HepG2 (cell line): ENCODE measurements around the gene HTR7. TPM values are rescaled to one million over a fixed set of nuclear protein-coding genes. Genes with fewer than 3 reads are reported as not detected.

ENCODE experiments used
- ATAC-seq: fragments of 200-7000 bp; cut with Tn5 transposase; 3 replicates; pipeline ENCODE4 v1.9.1; 2020; ENCODE audit warnings: mild to moderate bottlenecking, moderate library complexity
- BruUV-seq: library from RNA; stranded (reverse); fragments of 400-500 nt; replicated peaks from 2 replicates; lab custom pipeline; 2021; lab: Mats Ljungman, UMichigan
- CTCF ChIA-PET: fragments of 300-600 bp; formaldehyde crosslinking; extraction: SDS; loops from one replicate; lab custom pipeline; 2021; ENCODE audit warnings: low total read pairs, inconsistent platforms, low intra/inter-chr PET ratio; lab: Yijun Ruan, JAX
- POLR2A ChIA-PET: fragments of 350-600 bp; sonication (Branson Sonifier 250); formaldehyde crosslinking; loops from one replicate; lab custom pipeline; 2020; ENCODE audit warnings: antibody characterized with exemption, inconsistent platforms; lab: Yijun Ruan, JAX
- DNase-seq: peaks from one replicate; pipeline ENCODE4 v3.0.0-alpha.2; 2015; ENCODE audit warnings: low spot score
- FAIRE-seq: peaks from 3 replicates; lab custom pipeline; 2011; peaks lifted over from hg19 to GRCh38; lab: Jason Lieb, UNC
- H2AFZ ChIP-seq: one replicate; pipeline ENCODE4 v1.6.1; 2011; ENCODE audit warnings: low read length, inconsistent platforms
- H3K27ac ChIP-seq: fragments of 300-600 bp; 3 replicates; pipeline ENCODE4 v1.8.0; 2011; ENCODE audit warnings: mixed run types, mild to moderate bottlenecking, mixed read lengths, low read length, inconsistent platforms; ENCODE audit not compliant: insufficient read depth; ENCODE audit errors: extremely low read length
- H3K27me3 ChIP-seq, 2 experiments: fragments of 200-600 bp in 1 of 2; 2 replicates in 1 of 2; 3 replicates in 1 of 2; pipeline versions ENCODE4 v1.6.0 to v1.8.0; 2011; ENCODE audit warnings: low read length in 2 of 2, mild to moderate bottlenecking in 2 of 2, moderate library complexity in 2 of 2, inconsistent platforms in 1 of 2; ENCODE audit not compliant: insufficient read depth in 2 of 2, control insufficient read depth in 1 of 2
- H3K36me3 ChIP-seq, 2 experiments: fragments of 200-600 bp in 1 of 2; replicated peaks in 1 of 2; 2 replicates in 1 of 2; 3 replicates in 1 of 2; pipeline versions ENCODE4 v1.5.1 to v1.8.0; 2011; ENCODE audit warnings: low read length in 2 of 2, inconsistent platforms in 1 of 2; ENCODE audit not compliant: insufficient read depth in 2 of 2, control insufficient read depth in 1 of 2
- H3K4me1 ChIP-seq: 2 replicates; pipeline ENCODE4 v1.5.1; 2012; ENCODE audit warnings: low read length, inconsistent platforms; ENCODE audit not compliant: insufficient read depth
- H3K4me2 ChIP-seq: 2 replicates; pipeline ENCODE4 v1.6.0; 2011; ENCODE audit warnings: low read depth, low read length, inconsistent platforms
- H3K4me3 ChIP-seq, 3 experiments: fragments of 200-600 bp in 1 of 3; sonication (generic), shearing (Covaris generic) in 1 of 3; replicated peaks in 1 of 3; 2 replicates each; pipeline ENCODE4 v1.5.1; 2011 to 2016; ENCODE audit warnings: low read length in 3 of 3, inconsistent platforms in 2 of 3, low read depth in 2 of 3, mild to moderate bottlenecking in 2 of 3, control low read depth in 1 of 3, mixed read lengths in 1 of 3; ENCODE audit not compliant: insufficient read depth in 1 of 3
- H3K79me2 ChIP-seq: one replicate; pipeline ENCODE4 v1.6.1; 2011; ENCODE audit warnings: low read length, inconsistent platforms; ENCODE audit not compliant: insufficient read depth
- H3K9ac ChIP-seq: 2 replicates; pipeline ENCODE4 v1.6.0; 2011; ENCODE audit warnings: mild to moderate bottlenecking, low read depth, low read length, inconsistent platforms; ENCODE audit not compliant: insufficient read depth
- H3K9me3 ChIP-seq: 2 replicates; pipeline ENCODE4 v1.5.1; 2012; ENCODE audit warnings: mild to moderate bottlenecking, low read length
- H4K20me1 ChIP-seq: 2 replicates; pipeline ENCODE4 v1.6.0; 2011; ENCODE audit warnings: inconsistent platforms, mild to moderate bottlenecking, low read length, moderate library complexity; ENCODE audit not compliant: insufficient read depth
- ATF7 ChIP-seq, 2 experiments: fragments of 450-650 bp in 1 of 2; sonication (generic) in 1 of 2; formaldehyde crosslinking in 1 of 2; IDR thresholded peaks; 2 replicates each; pipeline versions ENCODE4 v1.4.0 to v1.6.1; 2016 to 2020; ENCODE audit warnings: antibody characterized with exemption in 1 of 2, mild to moderate bottlenecking in 1 of 2, missing genetic modification reagents in 1 of 2
- CEBPB ChIP-seq: IDR thresholded peaks from 2 replicates; pipeline ENCODE4 v1.6.1; 2011; ENCODE audit warnings: low read depth, low read length, improper control_type of control experiment, borderline replicate concordance
- SIX4 ChIP-seq: sonication (generic); formaldehyde crosslinking; IDR thresholded peaks from 2 replicates; pipeline ENCODE4 v1.4.0; 2020; ENCODE audit warnings: missing genetic modification reagents
- ZBTB3 ChIP-seq: sonication (generic); formaldehyde crosslinking; IDR thresholded peaks from 2 replicates; pipeline ENCODE4 v1.4.0; 2020; ENCODE audit warnings: low read depth, mild to moderate bottlenecking, moderate library complexity, missing genetic modification reagents, borderline replicate concordance
- WGBS: methylation state at CpG from one replicate; pipeline ENCODE4 v1.1.6; 2017; ENCODE audit warnings: low lambda C conversion rate; 5-methylcytosine and 5-hydroxymethylcytosine counted together
- in situ Hi-C: cut with HindIII; loops from 2 replicates; pipeline ENCODE4 v1.10.0; 2017; ENCODE audit warnings: low pct_unique_long_range_greater_than_20kb; ENCODE audit not compliant: extremely low pct_ligation_motif_present
- intact Hi-C: fragments of 100-400 bp; cut with micrococcal nuclease; formaldehyde crosslinking; loops from one replicate; pipeline ENCODE4 v1.10.0; 2022; ENCODE audit not compliant: unreplicated experiment
- polyA plus RNA-seq, 8 experiments: library from polyadenylated mRNA; depleted of rRNA in 3 of 8; stranded (reverse) in 7 of 8; unstranded in 1 of 8; fragments of >200 nt; fragmentation: Illumina TruSeq in 4 of 8; extraction: Trizol in 4 of 8; gene quantifications; 2 replicates each; pipeline versions ENCODE4 v1.2.1 to v1.2.3, GENCODE V29; 2011 to 2016; ENCODE audit warnings: low read depth in 4 of 8, missing spikeins in 1 of 8, mixed read lengths in 1 of 8; ENCODE audit not compliant: insufficient read depth in 1 of 8
- total RNA-seq, 5 experiments: library from RNA; depleted of rRNA; stranded (reverse); fragments of >200 nt; fragmentation: Illumina TruSeq; extraction: Trizol; gene quantifications; 2 replicates each; pipeline ENCODE4 v1.2.3, GENCODE V29; 2016; ENCODE audit warnings: low read depth in 1 of 5
- TF ChIP-seq, protein P1 (sequence below), 2 experiments: fragments of 450-650 bp in 1 of 2; sonication (generic) in 1 of 2; formaldehyde crosslinking; IDR thresholded peaks; 2 replicates each; pipeline versions ENCODE4 v1.5.0 to v1.8.0; 2020 to 2022; ENCODE audit warnings: mild to moderate bottlenecking in 1 of 2, missing genetic modification reagents in 1 of 2
- TF ChIP-seq, protein P2 (sequence below): sonication (generic); formaldehyde crosslinking; IDR thresholded peaks from 2 replicates; pipeline ENCODE4 v1.5.0; 2020; ENCODE audit warnings: mild to moderate bottlenecking, missing genetic modification reagents, moderate library complexity

Gene HTR7
- total and polyA plus RNA-seq, 2 of the 13 experiments (the other 11 are each of a cell fraction or from before 2014, with no cell fraction given) = 0.04 TPM; not detected in 1

DNA sequence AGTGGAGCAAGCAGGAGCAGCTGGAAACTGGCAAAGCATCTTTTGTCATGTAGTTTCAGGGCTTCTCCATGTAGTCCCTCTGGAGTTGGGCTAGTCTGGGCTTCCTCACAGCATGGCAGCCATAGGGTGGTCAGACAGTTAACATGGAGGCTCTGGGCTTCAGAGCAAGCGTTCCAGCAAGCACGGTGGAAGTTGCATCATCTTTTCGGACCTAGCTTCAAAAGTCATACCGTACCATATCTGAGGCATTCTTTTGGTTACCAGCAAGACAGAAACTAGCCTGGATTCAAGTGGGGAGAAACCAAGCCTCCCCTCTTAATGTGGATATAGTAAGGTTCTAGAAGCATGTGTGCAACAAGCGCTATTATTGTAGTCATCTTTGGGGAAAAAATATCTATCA, 135.0 kb downstream of the HTR7 start:
- Histone ChIP-seq H2AFZ (no peak overlapping the region), H4K20me1 (no peaks in the 10 kb centered on the region), H3K27me3 (no peaks in the 10 kb centered on the region), H3K36me3 (no peaks in the 10 kb centered on the region), H3K9ac (no peak overlapping the region), H3K27ac (no peak overlapping the region), H3K4me1 (no peaks in the 10 kb centered on the region), H3K79me2 (no peaks in the 10 kb centered on the region), H3K4me2 (no peak overlapping the region), H3K9me3 (no peaks in the 10 kb centered on the region), H3K4me3 (no peak overlapping the region)
- BruUV-seq = no TSS peak
- ATAC-seq (no peak), DNase-seq (no peak), FAIRE-seq (no peak)
- in situ Hi-C loops = no loop called here
- intact Hi-C loops = no loop called here
- POLR2A ChIA-PET = no interaction called here
- CTCF ChIA-PET = no interaction called here
- TF ChIP-seq SIX4 (CRISPR knock-in tag) (no peak), ATF7 (IDR thresholded peaks at IDR 0.05) (peak; percentile 26; the same call in 1 of the 2 replicates), ATF7 (CRISPR knock-in tag; IDR thresholded peaks at IDR 0.05) (no peak), CEBPB (peak; percentile 11; the same call in 1 of the 2 replicates)
- TF ChIP-seq, protein P1, sequence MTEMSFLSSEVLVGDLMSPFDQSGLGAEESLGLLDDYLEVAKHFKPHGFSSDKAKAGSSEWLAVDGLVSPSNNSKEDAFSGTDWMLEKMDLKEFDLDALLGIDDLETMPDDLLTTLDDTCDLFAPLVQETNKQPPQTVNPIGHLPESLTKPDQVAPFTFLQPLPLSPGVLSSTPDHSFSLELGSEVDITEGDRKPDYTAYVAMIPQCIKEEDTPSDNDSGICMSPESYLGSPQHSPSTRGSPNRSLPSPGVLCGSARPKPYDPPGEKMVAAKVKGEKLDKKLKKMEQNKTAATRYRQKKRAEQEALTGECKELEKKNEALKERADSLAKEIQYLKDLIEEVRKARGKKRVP (CRISPR knock-in tag; IDR thresholded peaks at IDR 0.05) = peak in 1 of 2 experiments; percentile 85; a peak in 2 of 4 replicates
- WGBS = 2% methylated on average over 5 of the region's 5 CpGs

GRCh38 chr10:90718182-90718581, 139.7 kb downstream of the HTR7 start:
- Histone ChIP-seq H3K27ac (no peak overlapping the region), H3K9ac (no peak overlapping the region), H3K4me1 (no peaks in the 10 kb centered on the region), H2AFZ (no peak overlapping the region), H4K20me1 (no peaks in the 10 kb centered on the region), H3K9me3 (no peaks in the 10 kb centered on the region), H3K27me3 (no peaks in the 10 kb centered on the region), H3K36me3 (no peaks in the 10 kb centered on the region), H3K4me3 (no peak overlapping the region), H3K4me2 (no peak overlapping the region), H3K79me2 (no peaks in the 10 kb centered on the region)
- TF ChIP-seq, protein P2, sequence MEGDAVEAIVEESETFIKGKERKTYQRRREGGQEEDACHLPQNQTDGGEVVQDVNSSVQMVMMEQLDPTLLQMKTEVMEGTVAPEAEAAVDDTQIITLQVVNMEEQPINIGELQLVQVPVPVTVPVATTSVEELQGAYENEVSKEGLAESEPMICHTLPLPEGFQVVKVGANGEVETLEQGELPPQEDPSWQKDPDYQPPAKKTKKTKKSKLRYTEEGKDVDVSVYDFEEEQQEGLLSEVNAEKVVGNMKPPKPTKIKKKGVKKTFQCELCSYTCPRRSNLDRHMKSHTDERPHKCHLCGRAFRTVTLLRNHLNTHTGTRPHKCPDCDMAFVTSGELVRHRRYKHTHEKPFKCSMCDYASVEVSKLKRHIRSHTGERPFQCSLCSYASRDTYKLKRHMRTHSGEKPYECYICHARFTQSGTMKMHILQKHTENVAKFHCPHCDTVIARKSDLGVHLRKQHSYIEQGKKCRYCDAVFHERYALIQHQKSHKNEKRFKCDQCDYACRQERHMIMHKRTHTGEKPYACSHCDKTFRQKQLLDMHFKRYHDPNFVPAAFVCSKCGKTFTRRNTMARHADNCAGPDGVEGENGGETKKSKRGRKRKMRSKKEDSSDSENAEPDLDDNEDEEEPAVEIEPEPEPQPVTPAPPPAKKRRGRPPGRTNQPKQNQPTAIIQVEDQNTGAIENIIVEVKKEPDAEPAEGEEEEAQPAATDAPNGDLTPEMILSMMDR = 0 out of 2 replicates have a peak, but pooled peaks have one; percentile 14
- TF ChIP-seq ZBTB3 (CRISPR knock-in tag) = no peak
- DNase-seq = no peak
- POLR2A ChIA-PET = no interaction called here
- in situ Hi-C loops (no loop called here), intact Hi-C loops (no loop called here)
- ATAC-seq = no peak
- whole genome bisulfite sequencing = 0% methylated on average over 3 of the region's 3 CpGs
- CTCF ChIA-PET = no interaction called here
- no TSS peak for BruUV-seq
- no peak for FAIRE-seq
